HepG2 (cell line): Measurements from ENCODE around the gene ZFR2. TPM values are rescaled to one million over a fixed set of nuclear protein-coding genes. Genes with fewer than 3 reads are reported as not detected.

Experiments
- ARNT2 ChIP-seq: sonication (generic); formaldehyde crosslinking; IDR thresholded peaks from 2 replicates; pipeline ENCODE4 v1.8.0; 2022; ENCODE audit warnings: mild to moderate bottlenecking, low read depth, missing genetic modification reagents, moderate library complexity
- HCFC1 ChIP-seq: fragments of 150-350 bp; IDR thresholded peaks from 2 replicates; pipeline ENCODE4 v1.6.1; 2014; ENCODE audit warnings: low read depth, low read length
- HNRNPUL1 ChIP-seq: fragments of 200-400 bp; formaldehyde crosslinking; IDR thresholded peaks from 2 replicates; pipeline ENCODE4 v1.6.1; 2017; ENCODE audit warnings: low read depth, mild to moderate bottlenecking, low read length, moderate library complexity
- KDM3A ChIP-seq: IDR thresholded peaks from 2 replicates; pipeline ENCODE4 v1.6.1; 2018; ENCODE audit warnings: low read depth, missing compliant biosample characterization
- RBM39 ChIP-seq: fragments of 200-400 bp; formaldehyde crosslinking; IDR thresholded peaks from one replicate; pipeline ENCODE4 v1.6.1; 2018; ENCODE audit warnings: antibody characterized with exemption, mild to moderate bottlenecking, low read depth, low read length; ENCODE audit not compliant: poor library complexity, severe bottlenecking
- ZNF317 ChIP-seq: sonication (generic); formaldehyde crosslinking; IDR thresholded peaks from 2 replicates; pipeline ENCODE4 v1.5.0; 2020; ENCODE audit warnings: mild to moderate bottlenecking, missing genetic modification reagents
- ZNF337 ChIP-seq: sonication (generic); formaldehyde crosslinking; IDR thresholded peaks from 2 replicates; pipeline ENCODE4 v1.5.1; 2020; ENCODE audit warnings: missing genetic modification reagents, low read depth, mild to moderate bottlenecking, borderline replicate concordance
- ZNF367 ChIP-seq: sonication (generic); formaldehyde crosslinking; IDR thresholded peaks from 2 replicates; pipeline ENCODE4 v1.4.0; 2020; ENCODE audit warnings: missing genetic modification reagents, borderline replicate concordance
- ZSCAN9 ChIP-seq: IDR thresholded peaks from 2 replicates; pipeline ENCODE4 v1.6.1; 2016; ENCODE audit warnings: borderline replicate concordance
- polyA plus RNA-seq, 8 experiments: library from polyadenylated mRNA; depleted of rRNA in 3 of 8; stranded (reverse) in 7 of 8; unstranded in 1 of 8; fragments of >200 nt; fragmentation: Illumina TruSeq in 4 of 8; extraction: Trizol in 4 of 8; gene quantifications; 2 replicates each; pipeline versions ENCODE4 v1.2.1 to v1.2.3, GENCODE V29; 2011 to 2016; ENCODE audit warnings: low read depth in 4 of 8, missing spikeins in 1 of 8, mixed read lengths in 1 of 8; ENCODE audit not compliant: insufficient read depth in 1 of 8
- total RNA-seq, 5 experiments: library from RNA; depleted of rRNA; stranded (reverse); fragments of >200 nt; fragmentation: Illumina TruSeq; extraction: Trizol; gene quantifications; 2 replicates each; pipeline ENCODE4 v1.2.3, GENCODE V29; 2016; ENCODE audit warnings: low read depth in 1 of 5
- TF ChIP-seq, protein P1 (sequence below): sonication (generic); formaldehyde crosslinking; IDR thresholded peaks from 2 replicates; pipeline ENCODE4 v1.5.0; 2020; ENCODE audit warnings: mild to moderate bottlenecking, missing genetic modification reagents, moderate library complexity
- TF ChIP-seq, protein P2 (sequence below): sonication (generic); formaldehyde crosslinking; IDR thresholded peaks from 2 replicates; pipeline ENCODE4 v1.8.1; 2022; ENCODE audit warnings: low read depth, mild to moderate bottlenecking, missing genetic modification reagents
- TF ChIP-seq, protein P3 (sequence below): sonication (generic); formaldehyde crosslinking; IDR thresholded peaks from 2 replicates; pipeline ENCODE4 v1.4.0; 2020; ENCODE audit warnings: mild to moderate bottlenecking, missing genetic modification reagents
- TF ChIP-seq, protein P4 (sequence below): sonication (generic); formaldehyde crosslinking; IDR thresholded peaks from 2 replicates; pipeline ENCODE4 v1.4.0; 2020; ENCODE audit warnings: missing genetic modification reagents, borderline replicate concordance
- TF ChIP-seq, protein P5 (sequence below): sonication (generic); formaldehyde crosslinking; IDR thresholded peaks from 2 replicates; pipeline ENCODE4 v1.5.0; 2020; ENCODE audit warnings: mild to moderate bottlenecking, missing genetic modification reagents

ZFR2 gene
- total and polyA plus RNA-seq, 2 of the 13 experiments (the other 11 are each of a cell fraction or from before 2014, with no cell fraction given) = 0.37 to 0.69 TPM

DNA sequence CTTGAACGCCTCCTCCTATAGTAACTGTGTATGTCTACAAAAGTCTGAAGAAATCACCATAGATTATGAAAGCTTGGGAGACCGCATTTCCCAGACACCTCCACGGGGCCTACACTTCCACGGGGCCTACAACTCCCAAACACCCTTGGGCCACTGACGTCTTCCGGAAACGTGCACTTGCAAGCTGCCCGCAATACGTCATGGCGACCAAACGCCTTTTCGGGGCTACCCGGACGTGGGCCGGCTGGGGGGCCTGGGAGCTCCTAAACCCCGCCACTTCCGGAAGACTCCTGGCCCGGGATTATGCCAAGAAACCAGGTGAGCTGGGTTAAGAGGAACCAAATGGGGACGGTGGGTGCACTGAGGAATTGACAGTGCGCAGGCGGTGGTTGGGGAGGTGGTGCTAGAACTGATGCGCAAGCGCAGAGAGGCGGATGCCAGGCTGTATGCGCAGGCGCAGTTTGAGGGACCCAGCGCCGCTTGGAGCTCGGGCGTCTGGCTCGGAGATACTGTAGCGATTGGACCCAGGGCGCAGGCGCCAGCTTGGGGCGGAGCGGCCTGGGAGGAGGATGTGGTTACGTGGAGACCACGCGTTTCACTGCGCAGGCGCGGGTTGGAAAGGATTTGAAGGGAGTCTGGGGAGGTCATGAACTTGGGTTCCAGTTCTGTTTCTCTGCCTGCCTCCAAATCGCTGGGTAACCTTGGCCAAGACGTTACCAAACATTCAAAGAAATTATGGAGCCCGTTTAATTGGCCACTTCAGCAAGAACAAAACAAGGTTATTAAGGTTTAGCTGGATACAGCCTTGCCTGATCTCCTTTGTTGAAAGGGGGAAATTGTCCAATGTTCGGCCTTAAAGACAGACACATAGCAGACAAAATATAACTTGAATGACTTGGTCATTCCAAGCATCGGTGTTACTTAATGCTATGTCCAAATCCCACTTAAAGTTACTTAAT is 106.1 kb downstream of the ZFR2 start, which contains the start of gene MRPL54 (continued):
- TF ChIP-seq, protein P1, sequence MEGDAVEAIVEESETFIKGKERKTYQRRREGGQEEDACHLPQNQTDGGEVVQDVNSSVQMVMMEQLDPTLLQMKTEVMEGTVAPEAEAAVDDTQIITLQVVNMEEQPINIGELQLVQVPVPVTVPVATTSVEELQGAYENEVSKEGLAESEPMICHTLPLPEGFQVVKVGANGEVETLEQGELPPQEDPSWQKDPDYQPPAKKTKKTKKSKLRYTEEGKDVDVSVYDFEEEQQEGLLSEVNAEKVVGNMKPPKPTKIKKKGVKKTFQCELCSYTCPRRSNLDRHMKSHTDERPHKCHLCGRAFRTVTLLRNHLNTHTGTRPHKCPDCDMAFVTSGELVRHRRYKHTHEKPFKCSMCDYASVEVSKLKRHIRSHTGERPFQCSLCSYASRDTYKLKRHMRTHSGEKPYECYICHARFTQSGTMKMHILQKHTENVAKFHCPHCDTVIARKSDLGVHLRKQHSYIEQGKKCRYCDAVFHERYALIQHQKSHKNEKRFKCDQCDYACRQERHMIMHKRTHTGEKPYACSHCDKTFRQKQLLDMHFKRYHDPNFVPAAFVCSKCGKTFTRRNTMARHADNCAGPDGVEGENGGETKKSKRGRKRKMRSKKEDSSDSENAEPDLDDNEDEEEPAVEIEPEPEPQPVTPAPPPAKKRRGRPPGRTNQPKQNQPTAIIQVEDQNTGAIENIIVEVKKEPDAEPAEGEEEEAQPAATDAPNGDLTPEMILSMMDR = peak; percentile 32
- TF ChIP-seq ZNF317 = peak; percentile 56; the same call in 1 of the 2 replicates
- TF ChIP-seq, protein P2, sequence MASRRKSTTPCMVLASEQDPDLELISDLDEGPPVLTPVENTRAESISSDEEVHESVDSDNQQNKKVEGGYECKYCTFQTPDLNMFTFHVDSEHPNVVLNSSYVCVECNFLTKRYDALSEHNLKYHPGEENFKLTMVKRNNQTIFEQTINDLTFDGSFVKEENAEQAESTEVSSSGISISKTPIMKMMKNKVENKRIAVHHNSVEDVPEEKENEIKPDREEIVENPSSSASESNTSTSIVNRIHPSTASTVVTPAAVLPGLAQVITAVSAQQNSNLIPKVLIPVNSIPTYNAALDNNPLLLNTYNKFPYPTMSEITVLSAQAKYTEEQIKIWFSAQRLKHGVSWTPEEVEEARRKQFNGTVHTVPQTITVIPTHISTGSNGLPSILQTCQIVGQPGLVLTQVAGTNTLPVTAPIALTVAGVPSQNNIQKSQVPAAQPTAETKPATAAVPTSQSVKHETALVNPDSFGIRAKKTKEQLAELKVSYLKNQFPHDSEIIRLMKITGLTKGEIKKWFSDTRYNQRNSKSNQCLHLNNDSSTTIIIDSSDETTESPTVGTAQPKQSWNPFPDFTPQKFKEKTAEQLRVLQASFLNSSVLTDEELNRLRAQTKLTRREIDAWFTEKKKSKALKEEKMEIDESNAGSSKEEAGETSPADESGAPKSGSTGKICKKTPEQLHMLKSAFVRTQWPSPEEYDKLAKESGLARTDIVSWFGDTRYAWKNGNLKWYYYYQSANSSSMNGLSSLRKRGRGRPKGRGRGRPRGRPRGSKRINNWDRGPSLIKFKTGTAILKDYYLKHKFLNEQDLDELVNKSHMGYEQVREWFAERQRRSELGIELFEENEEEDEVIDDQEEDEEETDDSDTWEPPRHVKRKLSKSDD (CRISPR knock-in tag) = peak; percentile 89; the same call in 1 of the 2 replicates
- 0 out of 2 replicates have a peak, but pooled peaks have one; percentile 28 for TF ChIP-seq ZSCAN9 (CRISPR knock-in tag)
- TF ChIP-seq ARNT2 = no peak
- TF ChIP-seq, protein P3, sequence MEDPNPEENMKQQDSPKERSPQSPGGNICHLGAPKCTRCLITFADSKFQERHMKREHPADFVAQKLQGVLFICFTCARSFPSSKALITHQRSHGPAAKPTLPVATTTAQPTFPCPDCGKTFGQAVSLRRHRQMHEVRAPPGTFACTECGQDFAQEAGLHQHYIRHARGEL = no peak
- no peak for TF ChIP-seq KDM3A (CRISPR knock-in tag)
- TF ChIP-seq, protein P4, sequence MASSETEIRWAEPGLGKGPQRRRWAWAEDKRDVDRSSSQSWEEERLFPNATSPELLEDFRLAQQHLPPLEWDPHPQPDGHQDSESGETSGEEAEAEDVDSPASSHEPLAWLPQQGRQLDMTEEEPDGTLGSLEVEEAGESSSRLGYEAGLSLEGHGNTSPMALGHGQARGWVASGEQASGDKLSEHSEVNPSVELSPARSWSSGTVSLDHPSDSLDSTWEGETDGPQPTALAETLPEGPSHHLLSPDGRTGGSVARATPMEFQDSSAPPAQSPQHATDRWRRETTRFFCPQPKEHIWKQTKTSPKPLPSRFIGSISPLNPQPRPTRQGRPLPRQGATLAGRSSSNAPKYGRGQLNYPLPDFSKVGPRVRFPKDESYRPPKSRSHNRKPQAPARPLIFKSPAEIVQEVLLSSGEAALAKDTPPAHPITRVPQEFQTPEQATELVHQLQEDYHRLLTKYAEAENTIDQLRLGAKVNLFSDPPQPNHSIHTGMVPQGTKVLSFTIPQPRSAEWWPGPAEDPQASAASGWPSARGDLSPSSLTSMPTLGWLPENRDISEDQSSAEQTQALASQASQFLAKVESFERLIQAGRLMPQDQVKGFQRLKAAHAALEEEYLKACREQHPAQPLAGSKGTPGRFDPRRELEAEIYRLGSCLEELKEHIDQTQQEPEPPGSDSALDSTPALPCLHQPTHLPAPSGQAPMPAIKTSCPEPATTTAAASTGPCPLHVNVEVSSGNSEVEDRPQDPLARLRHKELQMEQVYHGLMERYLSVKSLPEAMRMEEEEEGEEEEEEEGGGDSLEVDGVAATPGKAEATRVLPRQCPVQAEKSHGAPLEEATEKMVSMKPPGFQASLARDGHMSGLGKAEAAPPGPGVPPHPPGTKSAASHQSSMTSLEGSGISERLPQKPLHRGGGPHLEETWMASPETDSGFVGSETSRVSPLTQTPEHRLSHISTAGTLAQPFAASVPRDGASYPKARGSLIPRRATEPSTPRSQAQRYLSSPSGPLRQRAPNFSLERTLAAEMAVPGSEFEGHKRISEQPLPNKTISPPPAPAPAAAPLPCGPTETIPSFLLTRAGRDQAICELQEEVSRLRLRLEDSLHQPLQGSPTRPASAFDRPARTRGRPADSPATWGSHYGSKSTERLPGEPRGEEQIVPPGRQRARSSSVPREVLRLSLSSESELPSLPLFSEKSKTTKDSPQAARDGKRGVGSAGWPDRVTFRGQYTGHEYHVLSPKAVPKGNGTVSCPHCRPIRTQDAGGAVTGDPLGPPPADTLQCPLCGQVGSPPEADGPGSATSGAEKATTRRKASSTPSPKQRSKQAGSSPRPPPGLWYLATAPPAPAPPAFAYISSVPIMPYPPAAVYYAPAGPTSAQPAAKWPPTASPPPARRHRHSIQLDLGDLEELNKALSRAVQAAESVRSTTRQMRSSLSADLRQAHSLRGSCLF = no peak
- no peak for TF ChIP-seq ZNF367 (CRISPR knock-in tag)
- TF ChIP-seq, protein P5, sequence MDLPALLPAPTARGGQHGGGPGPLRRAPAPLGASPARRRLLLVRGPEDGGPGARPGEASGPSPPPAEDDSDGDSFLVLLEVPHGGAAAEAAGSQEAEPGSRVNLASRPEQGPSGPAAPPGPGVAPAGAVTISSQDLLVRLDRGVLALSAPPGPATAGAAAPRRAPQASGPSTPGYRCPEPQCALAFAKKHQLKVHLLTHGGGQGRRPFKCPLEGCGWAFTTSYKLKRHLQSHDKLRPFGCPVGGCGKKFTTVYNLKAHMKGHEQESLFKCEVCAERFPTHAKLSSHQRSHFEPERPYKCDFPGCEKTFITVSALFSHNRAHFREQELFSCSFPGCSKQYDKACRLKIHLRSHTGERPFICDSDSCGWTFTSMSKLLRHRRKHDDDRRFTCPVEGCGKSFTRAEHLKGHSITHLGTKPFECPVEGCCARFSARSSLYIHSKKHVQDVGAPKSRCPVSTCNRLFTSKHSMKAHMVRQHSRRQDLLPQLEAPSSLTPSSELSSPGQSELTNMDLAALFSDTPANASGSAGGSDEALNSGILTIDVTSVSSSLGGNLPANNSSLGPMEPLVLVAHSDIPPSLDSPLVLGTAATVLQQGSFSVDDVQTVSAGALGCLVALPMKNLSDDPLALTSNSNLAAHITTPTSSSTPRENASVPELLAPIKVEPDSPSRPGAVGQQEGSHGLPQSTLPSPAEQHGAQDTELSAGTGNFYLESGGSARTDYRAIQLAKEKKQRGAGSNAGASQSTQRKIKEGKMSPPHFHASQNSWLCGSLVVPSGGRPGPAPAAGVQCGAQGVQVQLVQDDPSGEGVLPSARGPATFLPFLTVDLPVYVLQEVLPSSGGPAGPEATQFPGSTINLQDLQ (CRISPR knock-in tag) = no peak
- TF ChIP-seq HCFC1 = peak; percentile 83
- peak; percentile 79 for TF ChIP-seq RBM39
- TF ChIP-seq ZNF337 = 0 out of 2 replicates have a peak, but pooled peaks have one; percentile 34
- TF ChIP-seq HNRNPUL1 = no peak
